IMR-90 (cell line): ENCODE data around the gene NOSTRIN. TPM values are rescaled to one million over a fixed set of nuclear protein-coding genes. Genes with fewer than 3 reads are reported as not detected.

ENCODE experiments used
- ATAC-seq: fragments of 200-7000 bp; cut with Tn5 transposase; 2 replicates; pipeline ENCODE4 v1.9.1; 2020; ENCODE audit warnings: low read depth, mild to moderate bottlenecking, moderate library complexity
- BruUV-seq: library from RNA; stranded (reverse); fragments of 400-500 nt; replicated peaks from 2 replicates; lab custom pipeline; 2021; lab: Mats Ljungman, UMichigan
- CTCF ChIA-PET: fragments of 300-600 bp; formaldehyde crosslinking; extraction: SDS; loops from one replicate; lab custom pipeline; 2021; ENCODE audit warnings: antibody characterized with exemption; lab: Yijun Ruan, JAX
- POLR2A ChIA-PET: fragments of 300-600 bp; sonication (Branson Sonifier 250); formaldehyde crosslinking; loops from one replicate; lab custom pipeline; 2022; ENCODE audit warnings: antibody characterized with exemption; ENCODE audit not compliant: unreplicated experiment; lab: Charles Lee
- DNase-seq: peaks from one replicate; pipeline ENCODE4 v3.0.0; 2013
- H2AFZ ChIP-seq: replicated peaks from 2 replicates; pipeline ENCODE3; 2013; ENCODE audit warnings: low read length, mild to moderate bottlenecking; ENCODE audit not compliant: poor library complexity
- H2AK5ac ChIP-seq: 2 replicates; pipeline ENCODE4 v1.6.1; 2013; ENCODE audit warnings: low read depth, low read length, inconsistent platforms
- H2AK9ac ChIP-seq: replicated peaks from 2 replicates; pipeline ENCODE3; 2013; ENCODE audit warnings: mild to moderate bottlenecking, low read depth, low read length, moderate library complexity; ENCODE audit not compliant: poor library complexity
- H2BK120ac ChIP-seq: 2 replicates; pipeline ENCODE4 v1.6.1; 2013; ENCODE audit warnings: low read depth, low read length, inconsistent platforms
- H2BK15ac ChIP-seq: 3 replicates; pipeline ENCODE4 v1.6.1; 2013; ENCODE audit warnings: low read depth, low read length, inconsistent platforms
- H2BK20ac ChIP-seq: 2 replicates; pipeline ENCODE4 v1.6.1; 2013; ENCODE audit warnings: low read depth, mild to moderate bottlenecking, inconsistent platforms, low read length, moderate library complexity
- H2BK5ac ChIP-seq: 2 replicates; pipeline ENCODE4 v1.6.1; 2013; ENCODE audit warnings: mild to moderate bottlenecking, low read depth, low read length, inconsistent platforms; ENCODE audit not compliant: poor library complexity, severe bottlenecking
- H3K14ac ChIP-seq: replicated peaks from 2 replicates; pipeline ENCODE4 v1.6.1; 2013; ENCODE audit warnings: low read depth, low read length, inconsistent platforms
- H3K18ac ChIP-seq: 2 replicates; pipeline ENCODE4 v1.6.1; 2013; ENCODE audit warnings: low read depth, low read length, control low read depth
- H3K23ac ChIP-seq: 2 replicates; pipeline ENCODE4 v1.6.1; 2013; ENCODE audit warnings: low read depth, low read length, inconsistent platforms
- H3K27ac ChIP-seq: 2 replicates; pipeline ENCODE4 v1.5.1; 2013; ENCODE audit warnings: mild to moderate bottlenecking, control low read depth, low read length; ENCODE audit not compliant: insufficient read depth
- H3K27me3 ChIP-seq: 2 replicates; pipeline ENCODE4 v1.6.1; 2013; ENCODE audit warnings: low read length; ENCODE audit not compliant: control insufficient read depth, insufficient read depth
- H3K36me3 ChIP-seq: 2 replicates; pipeline ENCODE4 v1.6.1; 2013; ENCODE audit warnings: low read length, mixed read lengths; ENCODE audit not compliant: control insufficient read depth, insufficient read depth
- H3K4ac ChIP-seq: 2 replicates; pipeline ENCODE4 v1.6.1; 2013; ENCODE audit warnings: low read depth, low read length, inconsistent platforms
- H3K4me1 ChIP-seq: 2 replicates; pipeline ENCODE4 v1.6.1; 2013; ENCODE audit warnings: low read length, mixed read lengths; ENCODE audit not compliant: control insufficient read depth, insufficient read depth
- H3K4me2 ChIP-seq: 2 replicates; pipeline ENCODE4 v1.6.1; 2013; ENCODE audit warnings: low read depth, mild to moderate bottlenecking, control low read depth, low read length, moderate library complexity
- H3K4me3 ChIP-seq: 2 replicates; pipeline ENCODE4 v1.5.1; 2013; ENCODE audit warnings: low read depth, mild to moderate bottlenecking, control low read depth, low read length, moderate library complexity; ENCODE audit not compliant: insufficient read depth
- H3K56ac ChIP-seq: 2 replicates; pipeline ENCODE4 v1.6.1; 2013; ENCODE audit warnings: low read length, inconsistent platforms; ENCODE audit not compliant: insufficient read depth; ENCODE audit errors: extremely low read depth
- H3K79me1 ChIP-seq, 2 experiments: 2 replicates each; pipeline ENCODE4 v1.6.1; 2013; ENCODE audit warnings: low read length in 2 of 2, inconsistent platforms in 1 of 2, low read depth in 1 of 2
- H3K9ac ChIP-seq: 2 replicates; pipeline ENCODE4 v1.6.1; 2013; ENCODE audit warnings: low read depth, low read length, control low read depth
- H3K9me1 ChIP-seq: 2 replicates; pipeline ENCODE4 v1.6.1; 2013; ENCODE audit warnings: low read length, inconsistent platforms; ENCODE audit not compliant: insufficient read depth
- H3K9me3 ChIP-seq: 2 replicates; pipeline ENCODE4 v1.6.1; 2013; ENCODE audit warnings: low read length; ENCODE audit not compliant: control insufficient read depth, insufficient read depth
- H4K20me1 ChIP-seq: 2 replicates; pipeline ENCODE4 v1.6.1; 2013; ENCODE audit warnings: low read length, inconsistent platforms; ENCODE audit not compliant: insufficient read depth
- H4K5ac ChIP-seq: 2 replicates; pipeline ENCODE4 v1.6.1; 2013; ENCODE audit warnings: mild to moderate bottlenecking, low read depth, low read length, control low read depth
- H4K8ac ChIP-seq, 2 experiments: 2 replicates each; pipeline ENCODE4 v1.6.1; 2013; ENCODE audit warnings: low read depth in 2 of 2, low read length in 2 of 2, control low read depth in 1 of 2, inconsistent platforms in 1 of 2
- H4K91ac ChIP-seq: 2 replicates; pipeline ENCODE4 v1.6.1; 2013; ENCODE audit warnings: low read depth, low read length, inconsistent platforms; ENCODE audit not compliant: insufficient read depth
- BHLHE40 ChIP-seq: fragments of 150-350 bp; IDR thresholded peaks from 2 replicates; pipeline ENCODE4 v1.6.1; 2016; ENCODE audit warnings: mild to moderate bottlenecking, low read depth, low read length
- CEBPB ChIP-seq: IDR thresholded peaks from 2 replicates; pipeline ENCODE4 v1.6.1; 2012; ENCODE audit warnings: low read depth, low read length, improper control_type of control experiment
- MAFK ChIP-seq: IDR thresholded peaks from 2 replicates; pipeline ENCODE4 v1.6.1; 2012; ENCODE audit warnings: low read depth, low read length, improper control_type of control experiment
- MAZ ChIP-seq: IDR thresholded peaks from 2 replicates; pipeline ENCODE4 v1.6.1; 2012; ENCODE audit warnings: low read depth, mild to moderate bottlenecking, low read length, improper control_type of control experiment, moderate library complexity, borderline replicate concordance
- MXI1 ChIP-seq: IDR thresholded peaks from 2 replicates; pipeline ENCODE4 v1.6.1; 2012; ENCODE audit warnings: low read depth, mild to moderate bottlenecking, low read length, moderate library complexity, borderline replicate concordance
- RCOR1 ChIP-seq: IDR thresholded peaks from 2 replicates; pipeline ENCODE4 v1.6.1; 2012; ENCODE audit warnings: mild to moderate bottlenecking, low read length, improper control_type of control experiment; ENCODE audit not compliant: insufficient replicate concordance
- RFX5 ChIP-seq: IDR thresholded peaks from 2 replicates; pipeline ENCODE4 v1.8.0; 2012; ENCODE audit warnings: low read depth, mild to moderate bottlenecking, low read length, moderate library complexity
- SMC3 ChIP-seq: fragments of 150-350 bp; IDR thresholded peaks from 2 replicates; pipeline ENCODE4 v1.6.1; 2016; ENCODE audit warnings: low read depth, mild to moderate bottlenecking, antibody characterized with exemption, low read length, moderate library complexity
- WGBS, 2 experiments: methylation state at CpG; one replicate each; pipeline versions ENCODE4 v1.1.5 to v1.1.7; 2013; ENCODE audit warnings: missing lambda C conversion rate in 2 of 2; ENCODE audit not compliant: insufficient read length in 1 of 2; ENCODE audit errors: extremely low coverage in 2 of 2; 5-methylcytosine and 5-hydroxymethylcytosine counted together
- dilution Hi-C: fragments of 300-500 bp; cut with HindIII; formaldehyde crosslinking; loops from one replicate; pipeline ENCODE4 v1.14.3; 2018; ENCODE audit warnings: low sequenced_read_pairs; ENCODE audit not compliant: unreplicated experiment
- in situ Hi-C: fragments of 300-500 bp; cut with MboI; formaldehyde crosslinking; loops from 3 replicates; pipeline ENCODE4 v1.14.3; 2019; ENCODE audit warnings: low sequenced_read_pairs, inconsistent platforms, mixed read lengths
- intact Hi-C: fragments of 100-400 bp; cut with micrococcal nuclease; formaldehyde crosslinking; loops from 2 replicates; pipeline ENCODE4 v1.10.0; 2022
- polyA plus RNA-seq, 3 experiments: library from polyadenylated mRNA; depleted of rRNA; stranded (reverse); fragments of >200 nt; gene quantifications; 2 replicates each; pipeline ENCODE4 v1.2.3, GENCODE V29; 2012; ENCODE audit warnings: low replicate concordance in 1 of 3
- total RNA-seq: library from RNA; depleted of rRNA; stranded (reverse); fragments of >200 nt; gene quantifications from 2 replicates; pipeline ENCODE4 v1.2.3, GENCODE V29; 2012

Gene NOSTRIN
- total and polyA plus RNA-seq, 2 of the 4 experiments (the other 2 are of a cell fraction), result 0.15 to 0.18 TPM

DNA sequence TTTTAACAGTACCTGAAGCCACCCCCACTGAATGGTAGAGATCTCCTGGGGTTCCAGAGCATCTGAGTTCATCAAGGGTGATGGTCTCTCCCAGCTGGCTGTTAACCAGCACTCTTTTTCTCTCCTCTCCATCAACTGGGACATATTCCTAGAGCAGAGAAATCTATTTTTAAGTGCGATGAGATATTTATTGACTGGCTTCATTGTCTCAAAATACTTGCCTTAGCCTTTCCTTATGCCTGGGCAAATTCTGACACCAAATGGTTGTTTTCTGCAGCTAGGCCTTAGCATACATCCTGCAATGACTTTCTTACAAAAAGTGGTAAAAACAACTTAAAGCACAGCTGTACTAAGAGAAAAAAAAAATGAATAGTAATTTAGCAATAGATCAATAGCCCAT lies 19.6 kb downstream of the NOSTRIN start:
- TF ChIP-seq MAZ (no peak), BHLHE40 (no peak), RCOR1 (no peak), RFX5 (no peak), MXI1 (no peak), SMC3 (no peak), MAFK (no peak), CEBPB (no peak)
- DNase-seq, result no peak
- no CpG with 5 or more reads among the region's 1 CpG for WGBS, 2 experiments
- no peak overlapping the region for H2AK9ac ChIP-seq
- no peak overlapping the region for H2BK120ac ChIP-seq
- H2AK5ac ChIP-seq, result no peak overlapping the region
- no peak overlapping the region for H3K18ac ChIP-seq
- no peak overlapping the region for H4K91ac ChIP-seq
- no peaks in the 10 kb centered on the region for H3K9me3 ChIP-seq
- intact Hi-C loops, result no loop called here
- H4K5ac ChIP-seq, result no peak overlapping the region
- no peak overlapping the region for H4K8ac ChIP-seq
- ChIA-PET CTCF (no interaction called here), POLR2A (no interaction called here)
- no peak overlapping the region for H2BK20ac ChIP-seq
- H3K23ac ChIP-seq, result no peak overlapping the region
- no peaks in the 10 kb centered on the region for H3K27me3 ChIP-seq
- no peak overlapping the region for H3K56ac ChIP-seq
- H3K27ac ChIP-seq, result no peak overlapping the region
- no peaks in the 10 kb centered on the region for H3K36me3 ChIP-seq
- no peaks in the 10 kb centered on the region for H3K4me1 ChIP-seq
- no peak overlapping the region for H3K4ac ChIP-seq
- no peak overlapping the region for H2BK5ac ChIP-seq
- H3K9me1 ChIP-seq, result no peaks in the 10 kb centered on the region
- H2AFZ ChIP-seq, result no peak overlapping the region
- H3K79me1 ChIP-seq, result no peaks in the 10 kb centered on the region
- no peak overlapping the region for H3K4me2 ChIP-seq
- no peaks in the 10 kb centered on the region for H4K20me1 ChIP-seq
- dilution Hi-C loops, result no loop called here
- BruUV-seq, result no TSS peak
- no peak overlapping the region for H2BK15ac ChIP-seq
- no peak for ATAC-seq
- no peak overlapping the region for H3K14ac ChIP-seq
- no peak overlapping the region for H3K9ac ChIP-seq
- no peak overlapping the region for H3K4me3 ChIP-seq
- in situ Hi-C loops, result no loop called here
